Right ventricle myocardium inferior (tissue), 1 donor: Measurements from ENCODE around the gene YPEL1. TPM values are rescaled to one million over a fixed set of nuclear protein-coding genes. Genes with fewer than 3 reads are reported as not detected.

Experiments
- ATAC-seq: fragments of 200-7000 bp; cut with Tn5 transposase; one replicate; pipeline ENCODE4 v1.9.1; 2020; ENCODE audit warnings: mild to moderate bottlenecking, moderate library complexity
- DNase-seq: peaks from one replicate; pipeline ENCODE4 v3.0.0; 2021; ENCODE audit errors: missing footprints
- intact Hi-C: fragments of 100-400 bp; cut with DNase I; formaldehyde crosslinking; loops from one replicate; pipeline ENCODE4 v1.11.0; 2022
- long read RNA-seq: library from polyadenylated mRNA; unstranded; transcript quantifications from one replicate; pipeline ENCODE4 v2.0.0, GENCODE V29; 2021
- total RNA-seq: library from RNA; stranded (reverse); fragmentation: NEBNext Ultra II Directional; extraction: Animal tissue kit (Norgen Biotek cat#: 25700); gene quantifications from one replicate; pipeline ENCODE4 v1.2.1, GENCODE V29; 2021
- donor health status: DM: no; HTN: yes; CAD: no; lungs with severe emphysema.

Gene YPEL1
- 4.4 TPM for total RNA-seq
- long read RNA-seq, full-length matches to known transcripts: 1 of 1 reads
- long read RNA-seq, partial matches to known transcripts: 0 of 1 reads
- long read RNA-seq, other reads (novel, unspliced or antisense): 0 of 1 reads

- ATAC-seq (peak; percentile 99), DNase-seq (peak; percentile 99)
- intact Hi-C loops: loop anchor here (2.0 kb wide), 1 partner anchor 129 kb away; no protein-coding TSS in a partner anchor
Measured at GRCh38 chr22:21735200-21736083, at the start of gene YPEL1. Gene YPEL1, minus strand, starts transcription at chr22:21735794. Its CDS starts 25,050 bp downstream, at chr22:21710744.

- DNase-seq (no peak), ATAC-seq (no peak)
- intact Hi-C loops: no loop called here
Measured at GRCh38 chr22:21780259-21780658, 44.7 kb upstream of the YPEL1 start.

- no peak for ATAC-seq
- no peak for DNase-seq
- intact Hi-C loops: no loop called here
Measured at GRCh38 chr22:21779444-21779843, 43.9 kb upstream of the YPEL1 start.

- ATAC-seq (no peak), DNase-seq (no peak)
- intact Hi-C loops: no loop called here
Measured at GRCh38 chr22:21778705-21779363, 43.2 kb upstream of the YPEL1 start.

- ATAC-seq (no peak), DNase-seq (no peak)
- intact Hi-C loops: no loop called here
Measured at GRCh38 chr22:21771631-21771976, 36.0 kb upstream of the YPEL1 start.

GRCh38 chr22:21768435-21768834, 32.8 kb upstream of the YPEL1 start:
- intact Hi-C loops: no loop called here
- ATAC-seq (no peak), DNase-seq (no peak)

- intact Hi-C loops: no loop called here
- no peak for DNase-seq
- ATAC-seq: peak; percentile 26
Measured at GRCh38 chr22:21766691-21767462, 31.3 kb upstream of the YPEL1 start.

GRCh38 chr22:21765909-21766529, 30.4 kb upstream of the YPEL1 start:
- DNase-seq: no peak
- no peak for ATAC-seq
- intact Hi-C loops: no loop called here

- intact Hi-C loops: no loop called here
- ATAC-seq: no peak
Measured at GRCh38 chr22:21764038-21764804, 28.6 kb upstream of the YPEL1 start.

GRCh38 chr22:21762712-21763581, 27.4 kb upstream of the YPEL1 start:
- intact Hi-C loops: no loop called here
- no peak for ATAC-seq
- no peak for DNase-seq

More at GRCh38 chr22:21764038-21764804, 28.6 kb upstream of the YPEL1 start:
- DNase-seq: no peak

GRCh38 chr22:21761994-21762680, 26.5 kb upstream of the YPEL1 start:
- intact Hi-C loops: no loop called here
- ATAC-seq (no peak), DNase-seq (no peak)

GRCh38 chr22:21761086-21761485, 25.5 kb upstream of the YPEL1 start:
- intact Hi-C loops: no loop called here
- DNase-seq: no peak
- ATAC-seq: no peak

- intact Hi-C loops: no loop called here
- ATAC-seq (no peak), DNase-seq (no peak)
Measured at GRCh38 chr22:21760640-21761039, 25.0 kb upstream of the YPEL1 start.

- DNase-seq (no peak), ATAC-seq (no peak)
- intact Hi-C loops: no loop called here
Measured at GRCh38 chr22:21759646-21760376, 24.2 kb upstream of the YPEL1 start.

- intact Hi-C loops: no loop called here
- ATAC-seq: no peak
- DNase-seq: no peak
Measured at GRCh38 chr22:21759093-21759492, 23.5 kb upstream of the YPEL1 start.
